Gastroesophageal sphincter (tissue), 4 donors: ENCODE results near the gene KCNE4. TPM values are rescaled to one million over a fixed set of nuclear protein-coding genes. Genes with fewer than 3 reads are reported as not detected.

ENCODE experiments used
- ATAC-seq: fragments of 150-250 bp; one replicate; pipeline ENCODE4 v1.9.1; 2016; ENCODE audit warnings: mild to moderate bottlenecking, moderate library complexity
- H3K27ac ChIP-seq, 4 donors: fragments of 200-600 bp; sonication (generic) in 3 of 4; 1 replicate in 3 of 4; 2 replicates in 1 of 4; pipeline ENCODE4 v1.5.1; 2016 to 2019
- H3K27me3 ChIP-seq: fragments of 200-600 bp; sonication (generic); one replicate; pipeline ENCODE4 v1.5.1; 2019
- H3K36me3 ChIP-seq, 2 donors: fragments of 200-600 bp; sonication (generic); one replicate each; pipeline ENCODE4 v1.5.1; 2019; ENCODE audit warnings: control low read depth in 1 of 2
- H3K4me1 ChIP-seq, 3 donors: fragments of 200-600 bp; sonication (generic); 1 replicate in 2 of 3; 2 replicates in 1 of 3; pipeline ENCODE4 v1.5.1; 2016 to 2019; ENCODE audit warnings: control low read depth in 2 of 3
- H3K4me3 ChIP-seq, 2 donors: fragments of 200-600 bp; sonication (generic); one replicate each; pipeline ENCODE4 v1.5.1; 2019; ENCODE audit warnings: mild to moderate bottlenecking in 1 of 2, moderate library complexity in 1 of 2
- H3K9me3 ChIP-seq, 3 donors: fragments of 200-600 bp; sonication (generic); one replicate each; pipeline ENCODE4 v1.5.1; 2017 to 2019; ENCODE audit warnings: control low read depth in 2 of 3
- CTCF ChIP-seq, 4 experiments: fragments of 200-600 bp in 2 of 4; fragments of 450-650 bp in 2 of 4; sonication (generic) in 1 of 4; IDR thresholded peaks; one replicate each; pipeline ENCODE4 v1.5.1; 2017 to 2019; ENCODE audit warnings: antibody characterized with exemption in 4 of 4, mild to moderate bottlenecking in 2 of 4, moderate library complexity in 2 of 4
- EP300 ChIP-seq: sonication (generic); formaldehyde crosslinking; IDR thresholded peaks from one replicate; pipeline ENCODE4 v1.6.1; 2017; ENCODE audit warnings: antibody characterized with exemption, mild to moderate bottlenecking
- POLR2A ChIP-seq, 2 donors: fragments of 450-650 bp; IDR thresholded peaks; one replicate each; pipeline ENCODE4 v1.6.1; 2017; ENCODE audit warnings: antibody characterized with exemption in 2 of 2, mild to moderate bottlenecking in 2 of 2, moderate library complexity in 1 of 2
- POLR2AphosphoS5 ChIP-seq: sonication (generic); formaldehyde crosslinking; IDR thresholded peaks from one replicate; pipeline ENCODE4 v1.6.1; 2017; ENCODE audit warnings: antibody characterized with exemption
- WGBS, 2 donors: methylation state at CpG; one replicate each; pipeline ENCODE4 v1.1.5; 2018; ENCODE audit warnings: low coverage in 1 of 2; 5-methylcytosine and 5-hydroxymethylcytosine counted together
- total RNA-seq, 4 donors: library from RNA; depleted of rRNA; stranded (reverse); fragments of >200 nt; gene quantifications; one replicate each; pipeline ENCODE4 v1.1.0, GENCODE V29; 2016

The KCNE4 gene
- total RNA-seq, 4 donors from 2014 or later = 13.0 to 24.8 (median 20.0) TPM

GRCh38 chr2:223047260-223047761, 4.7 kb upstream of the KCNE4 start:
- no peak overlapping the region for H3K4me3 ChIP-seq

GRCh38 chr2:223048519-223048918, 3.5 kb upstream of the KCNE4 start:
- H3K27ac ChIP-seq = no peak overlapping the region
- TF ChIP-seq POLR2A (IDR thresholded peaks at IDR 0.05) = no peak
- TF ChIP-seq CTCF (IDR thresholded peaks at IDR 0.05) = no peak
- no peak for TF ChIP-seq EP300
- no peak for TF ChIP-seq POLR2AphosphoS5
- WGBS, 2 donors = 81 to 100% methylated on average over 1 of the region's 1 CpG

More at GRCh38 chr2:223047260-223047761, 4.7 kb upstream of the KCNE4 start:
- no peaks in the 10 kb centered on the region for H3K9me3 ChIP-seq
- WGBS, 2 donors = 11 to 18% methylated on average over 4 of the region's 4 CpGs
- no peaks in the 10 kb centered on the region for H3K36me3 ChIP-seq
- peaks cover 9 to 48% (median 18%) of the 10 kb centered on the region in 3 donors for H3K4me1 ChIP-seq
- TF ChIP-seq CTCF (IDR thresholded peaks at IDR 0.05) (no peak), POLR2AphosphoS5 (peak; percentile 69)
- H3K27me3 ChIP-seq = no peaks in the 10 kb centered on the region
- H3K27ac ChIP-seq = peak overlapping the region; percentile 68 to 84 (median 78)
- peak; percentile 74 for ATAC-seq

GRCh38 chr2:223049356-223049755, 2.6 kb upstream of the KCNE4 start:
- no peak for TF ChIP-seq CTCF (IDR thresholded peaks at IDR 0.05)
- no peak for TF ChIP-seq POLR2A (IDR thresholded peaks at IDR 0.05)
- peaks cover 9 to 62% (median 18%) of the 10 kb centered on the region in 3 donors for H3K4me1 ChIP-seq
- 89 to 90% methylated on average over 4 of the region's 4 CpGs for WGBS, 2 donors
- H3K27me3 ChIP-seq = no peaks in the 10 kb centered on the region
- H3K9me3 ChIP-seq = no peaks in the 10 kb centered on the region
- H3K27ac ChIP-seq = no peak overlapping the region
- no peak overlapping the region for H3K4me3 ChIP-seq
- no peaks in the 10 kb centered on the region for H3K36me3 ChIP-seq
- no peak for ATAC-seq

More at GRCh38 chr2:223048519-223048918, 3.5 kb upstream of the KCNE4 start:
- Histone ChIP-seq H3K36me3 (no peaks in the 10 kb centered on the region), H3K27me3 (no peaks in the 10 kb centered on the region), H3K4me1 (peaks cover 9 to 54% (median 18%) of the 10 kb centered on the region in 3 donors), H3K9me3 (no peaks in the 10 kb centered on the region), H3K4me3 (no peak overlapping the region)
- no peak for ATAC-seq

- H3K36me3 ChIP-seq = no peaks in the 10 kb centered on the region
- 33 to 46% methylated on average over 2 to 3 of the region's 3 CpGs for WGBS, 2 donors
- no peak overlapping the region for H3K4me3 ChIP-seq
- H3K4me1 ChIP-seq = peaks cover 9 to 71% (median 18%) of the 10 kb centered on the region in 3 donors
- no peaks in the 10 kb centered on the region for H3K9me3 ChIP-seq
- no peaks in the 10 kb centered on the region for H3K27me3 ChIP-seq
- H3K27ac ChIP-seq = peak overlapping the region; percentile 69 to 91 (median 90)
- no peak for ATAC-seq
- TF ChIP-seq POLR2AphosphoS5 (peak; percentile 43), EP300 (no peak), POLR2A (IDR thresholded peaks at IDR 0.05) (no peak)
Measured at GRCh38 chr2:223050188-223050587, 1.8 kb upstream of the KCNE4 start.

- TF ChIP-seq POLR2AphosphoS5 (no peak), CTCF (IDR thresholded peaks at IDR 0.05) (no peak), POLR2A (IDR thresholded peaks at IDR 0.05) (no peak)
- no peaks in the 10 kb centered on the region for H3K27me3 ChIP-seq
- no peaks in the 10 kb centered on the region for H3K36me3 ChIP-seq
- peak overlapping the region; percentile 41 to 56 for H3K4me3 ChIP-seq
- no peaks in the 10 kb centered on the region for H3K9me3 ChIP-seq
- no peak for ATAC-seq
- WGBS, 2 donors = 17 to 36% methylated on average over 2 to 7 of the region's 8 CpGs
- H3K4me1 ChIP-seq = peaks cover 12 to 79% (median 23%) of the 10 kb centered on the region in 3 donors
- peak overlapping the region; percentile 69 to 91 (median 90) for H3K27ac ChIP-seq
Measured at GRCh38 chr2:223050900-223051504, 988 bp upstream of the KCNE4 start.
